SJCRH30 (cell line): ENCODE data around the gene CAB39. TPM values are rescaled to one million over a fixed set of nuclear protein-coding genes. Genes with fewer than 3 reads are reported as not detected.

Experiments
- DNase-seq, 2 experiments: peaks; one replicate each; pipeline ENCODE4 v3.0.0-alpha.2; 2015 to 2020
- H3K27ac ChIP-seq: fragments of 250-450 bp; sonication (Bioruptor Pico); 2 replicates; pipeline ENCODE4 v1.5.1; 2020; ENCODE audit warnings: mild to moderate bottlenecking, moderate library complexity
- H3K27me3 ChIP-seq: fragments of 250-450 bp; sonication (Bioruptor Pico); 2 replicates; pipeline ENCODE4 v1.5.1; 2020; ENCODE audit warnings: mild to moderate bottlenecking, moderate library complexity
- H3K36me3 ChIP-seq: fragments of 250-450 bp; sonication (Bioruptor Pico); 2 replicates; pipeline ENCODE4 v1.5.1; 2020; ENCODE audit warnings: mild to moderate bottlenecking, moderate library complexity
- H3K4me1 ChIP-seq: fragments of 250-450 bp; sonication (Bioruptor Pico); 2 replicates; pipeline ENCODE4 v1.5.1; 2020; ENCODE audit warnings: mild to moderate bottlenecking, moderate library complexity
- H3K4me3 ChIP-seq: fragments of 250-450 bp; sonication (Bioruptor Pico); 2 replicates; pipeline ENCODE4 v1.5.1; 2020; ENCODE audit warnings: mild to moderate bottlenecking, moderate library complexity
- H3K9me3 ChIP-seq: fragments of 250-450 bp; sonication (Bioruptor Pico); replicated peaks from 2 replicates; pipeline ENCODE4 v1.5.1; 2020; ENCODE audit warnings: mild to moderate bottlenecking, moderate library complexity
- total RNA-seq: library from RNA; depleted of rRNA; stranded (reverse); fragments of >200 nt; shearing (Covaris generic); gene quantifications from 2 replicates; pipeline ENCODE4 v1.2.3, GENCODE V29; 2014; rRNA removed

CAB39 gene
- total RNA-seq, 1 experiment from 2014 or later = 53.5 TPM

- Histone ChIP-seq H3K9me3 (0 out of 2 replicates have a peak, but pooled peaks cover 2% of the 10 kb centered on the region), H3K4me1 (peaks cover 14% of the 10 kb centered on the region), H3K36me3 (no peaks in the 10 kb centered on the region), H3K27me3 (peaks cover 28% of the 10 kb centered on the region), H3K27ac (no peak overlapping the region), H3K4me3 (peak overlapping the region; percentile 66)
- DNase-seq = no peak
These were observed 151.5 kb downstream of the CAB39 start for GRCh38 chr2:230864122-230864604.

- peak; percentile 71 to 76 for DNase-seq
- H3K27me3 ChIP-seq = peaks cover 32% of the 10 kb centered on the region
- no peak within 1 kb of the TSS for H3K27ac ChIP-seq
- no peaks in the 10 kb centered on the region for H3K36me3 ChIP-seq
- H3K4me3 ChIP-seq = peak within 1 kb of the TSS; percentile 66
- H3K4me1 ChIP-seq = peaks cover 20% of the 10 kb centered on the region
- 0 out of 2 replicates have a peak, but pooled peaks cover under 1% of the 10 kb centered on the region for H3K9me3 ChIP-seq
These were observed 152.1 kb downstream of the CAB39 start, which contains the start of gene ITM2C for GRCh38 chr2:230864605-230865306. TSS of gene ITM2C (plus strand) at chr2:230864942. CDS start at chr2:230865026, 84 bp downstream.

- no peaks in the 10 kb centered on the region for H3K9me3 ChIP-seq
- no peaks in the 10 kb centered on the region for H3K36me3 ChIP-seq
- peaks cover 26% of the 10 kb centered on the region for H3K4me1 ChIP-seq
- H3K27ac ChIP-seq = no peak overlapping the region
- peaks cover 32% of the 10 kb centered on the region for H3K27me3 ChIP-seq
- peak overlapping the region; percentile 66 for H3K4me3 ChIP-seq
- DNase-seq = no peak
These were observed 152.7 kb downstream of the CAB39 start for GRCh38 chr2:230865307-230865765.

GRCh38 chr2:230865766-230866755 lies 153.4 kb downstream of the CAB39 start:
- H3K27ac ChIP-seq = no peak overlapping the region
- H3K4me1 ChIP-seq = peaks cover 33% of the 10 kb centered on the region
- no peaks in the 10 kb centered on the region for H3K9me3 ChIP-seq
- H3K36me3 ChIP-seq = no peaks in the 10 kb centered on the region
- no peak for DNase-seq
- no peak overlapping the region for H3K4me3 ChIP-seq
- H3K27me3 ChIP-seq = peaks cover 32% of the 10 kb centered on the region

GRCh38 chr2:230866756-230867523 lies 154.3 kb downstream of the CAB39 start:
- H3K36me3 ChIP-seq = no peaks in the 10 kb centered on the region
- peaks cover 41% of the 10 kb centered on the region for H3K4me1 ChIP-seq
- no peak overlapping the region for H3K4me3 ChIP-seq
- H3K9me3 ChIP-seq = no peaks in the 10 kb centered on the region
- H3K27me3 ChIP-seq = peaks cover 32% of the 10 kb centered on the region
- H3K27ac ChIP-seq = no peak overlapping the region
- peak in 1 of 2 experiments; percentile 57 for DNase-seq

GRCh38 chr2:230868161-230868946 lies 155.7 kb downstream of the CAB39 start:
- no peak overlapping the region for H3K4me3 ChIP-seq
- H3K9me3 ChIP-seq = no peaks in the 10 kb centered on the region
- H3K4me1 ChIP-seq = peaks cover 41% of the 10 kb centered on the region
- peaks cover 41% of the 10 kb centered on the region for H3K27me3 ChIP-seq
- DNase-seq = peak in 1 of 2 experiments; percentile 53
- H3K36me3 ChIP-seq = no peaks in the 10 kb centered on the region
- H3K27ac ChIP-seq = no peak overlapping the region

GRCh38 chr2:230868947-230869913 lies 156.6 kb downstream of the CAB39 start:
- Histone ChIP-seq H3K36me3 (no peaks in the 10 kb centered on the region), H3K27ac (no peak overlapping the region), H3K4me1 (peaks cover 41% of the 10 kb centered on the region), H3K27me3 (peaks cover 41% of the 10 kb centered on the region), H3K9me3 (no peaks in the 10 kb centered on the region), H3K4me3 (no peak overlapping the region)
- DNase-seq = no peak

- H3K27me3 ChIP-seq = peaks cover 41% of the 10 kb centered on the region
- H3K36me3 ChIP-seq = no peaks in the 10 kb centered on the region
- DNase-seq = peak in 1 of 2 experiments; percentile 59
- peak overlapping the region; percentile 1; the same call in 1 of the 2 replicates for H3K4me3 ChIP-seq
- peak overlapping the region; percentile 35; the same call in 1 of the 2 replicates for H3K27ac ChIP-seq
- peaks cover 41% of the 10 kb centered on the region for H3K4me1 ChIP-seq
- no peaks in the 10 kb centered on the region for H3K9me3 ChIP-seq
These were observed 157.4 kb downstream of the CAB39 start for GRCh38 chr2:230869914-230870543.

Other genes with a start within 250 kb of the CAB39 start
- gene ITM2C, start 152.1 kb downstream of the CAB39 start, total RNA-seq = 18.1 and 20.9 TPM in 2 replicates
- gene GPR55, start 212.4 kb downstream of the CAB39 start, total RNA-seq = 0.10 TPM in 1 of 2 replicates, not detected in the other